Fibroblast of upper back skin (primary cell): ENCODE data around the gene HOXC4.
A peak's percentile ranks its signal among the peaks of the same experiment; 100 is the strongest.

Experiments
- DNase-seq: peaks from one replicate; pipeline ENCODE4 v3.0.0-alpha.2; 2013

Gene HOXC4

GRCh38 chr12:54029529-54030441 lies 23.9 kb upstream of the HOXC4 start:
- no peak for DNase-seq

GRCh38 chr12:54030442-54030801 lies 23.2 kb upstream of the HOXC4 start:
- DNase-seq = no peak

GRCh38 chr12:54030889-54031471 lies 22.7 kb upstream of the HOXC4 start:
- DNase-seq = peak; percentile 89

GRCh38 chr12:54031480-54031879 lies 22.2 kb upstream of the HOXC4 start:
- no peak for DNase-seq

- DNase-seq = no peak
Observed at GRCh38 chr12:54032086-54032619, 21.5 kb upstream of the HOXC4 start.

GRCh38 chr12:54032627-54033100 lies 21.0 kb upstream of the HOXC4 start, which contains the start of gene HOXC5:
Gene HOXC5, plus strand, starts transcription at chr12:54033050. Its CDS starts 73 bp downstream, at chr12:54033123.
- peak; percentile 96 for DNase-seq

- DNase-seq = peak; percentile 64
Observed at GRCh38 chr12:54033106-54033979, 20.3 kb upstream of the HOXC4 start.

GRCh38 chr12:54033980-54034784 lies 19.5 kb upstream of the HOXC4 start:
- DNase-seq = peak; percentile 89

- DNase-seq = no peak
Observed at GRCh38 chr12:54034785-54035310, 18.8 kb upstream of the HOXC4 start.

GRCh38 chr12:54035568-54036264 lies 17.9 kb upstream of the HOXC4 start:
- DNase-seq = no peak

- DNase-seq = peak; percentile 61
Observed at GRCh38 chr12:54036620-54037359, 16.8 kb upstream of the HOXC4 start.

- DNase-seq = no peak
Observed at GRCh38 chr12:54037360-54038283, 16.0 kb upstream of the HOXC4 start.

GRCh38 chr12:54038284-54038870 lies 15.3 kb upstream of the HOXC4 start:
- DNase-seq = no peak

- DNase-seq = peak; percentile 57
Observed at GRCh38 chr12:54038871-54039414, 14.7 kb upstream of the HOXC4 start.

- DNase-seq = peak; percentile 79
Observed at GRCh38 chr12:54039417-54040147, 14.1 kb upstream of the HOXC4 start.

- DNase-seq = no peak
Observed at GRCh38 chr12:54040148-54040494, 13.5 kb upstream of the HOXC4 start.

- no peak for DNase-seq
Observed at GRCh38 chr12:54040648-54041047, 13.0 kb upstream of the HOXC4 start.
